Measurements from ENCODE around the gene ATG4C. TPM values are rescaled to one million over a fixed set of nuclear protein-coding genes. Genes with fewer than 3 reads are reported as not detected.
"Not testable (repeated sequence)": the region's sequence is repeated elsewhere in the genome, so short reads cannot be mapped to it uniquely, and the experiment has no call there.

Gene ATG4C
- total and polyA plus RNA-seq, 2 experiments from 2014 or later = 6.2 to 11.7 TPM

DNA sequence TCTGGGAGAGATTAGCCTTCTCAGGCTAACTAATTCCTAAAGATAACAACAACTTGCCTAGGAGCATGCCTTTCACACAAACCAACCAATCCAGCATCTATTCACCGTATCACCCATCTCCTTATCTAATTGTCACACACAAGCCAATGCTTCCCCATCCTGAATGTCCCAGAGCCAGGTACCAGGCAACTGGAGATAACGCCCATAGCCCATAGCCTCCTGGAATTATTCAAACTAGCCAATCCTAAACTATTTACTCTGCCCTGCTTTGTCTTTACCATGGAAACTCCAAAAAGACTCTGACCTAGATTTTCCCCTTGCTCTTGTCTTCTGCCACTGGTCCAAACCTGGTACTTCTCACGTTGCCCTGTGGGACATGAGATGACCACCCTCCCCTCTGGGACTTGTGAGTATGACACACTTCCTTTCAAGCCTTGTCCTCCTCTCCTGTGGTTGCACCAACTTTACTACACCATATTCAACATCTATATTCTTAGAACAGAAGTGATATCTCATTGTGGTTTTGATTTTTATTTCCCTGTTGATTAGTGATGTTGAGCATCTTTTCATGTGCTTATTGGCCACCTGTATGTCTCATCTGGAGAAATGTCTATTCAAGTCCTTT, 8.8 kb upstream of the ATG4C start:
- in situ Hi-C loops (cut with MboI) = no loop called here
- Histone ChIP-seq H3K27ac (no peak overlapping the region), H3K79me2 (ENCODE audit: insufficient read depth) (no peaks in the 10 kb centered on the region), H3K4me1 (ENCODE audit: insufficient read depth) (no peaks in the 10 kb centered on the region), H3K27me3 (replicated peaks; ENCODE audit: insufficient read depth) (0 out of 2 replicates have a peak, but pooled peaks cover 5% of the 10 kb centered on the region), H3K36me3 (ENCODE audit: low read depth) (no peaks in the 10 kb centered on the region), H3F3A (ENCODE audit: insufficient read depth) (no peaks in the 10 kb centered on the region), H3K9me2 (ENCODE audit: insufficient read depth) (no peaks in the 10 kb centered on the region), H3K4me2 (ENCODE audit: unreplicated experiment) (no peak overlapping the region), H2AFZ (no peak overlapping the region), H3K9me3 (ENCODE audit: low read depth) (no peaks in the 10 kb centered on the region), H4K20me1 (ENCODE audit: insufficient read depth) (no peaks in the 10 kb centered on the region), H3K4me3 (no peak overlapping the region), H3K9ac (no peak overlapping the region)
- TF ChIP-seq EZH2 (IDR thresholded peaks at IDR 0.05; ENCODE audit: insufficient read depth, poor library complexity, severe bottlenecking) (no peak), EZH2phosphoT487 (IDR thresholded peaks at IDR 0.05; ENCODE audit: insufficient read depth, low read depth) (no peak)
- no peak for DNase-seq
- 70 to 83% methylated on average over 3 of the region's 3 CpGs for WGBS, 2 experiments (ENCODE audit: low coverage in 1 of 2, low lambda C conversion rate in 2 of 2, missing lambda C conversion rate in 2 of 2)

GRCh38 chr1:62778208-62778607, 5.7 kb upstream of the ATG4C start:
- Histone ChIP-seq H3K4me3 (no peak overlapping the region), H3K9me2 (ENCODE audit: insufficient read depth) (no peaks in the 10 kb centered on the region), H3F3A (ENCODE audit: insufficient read depth) (0 out of 2 replicates have a peak, but pooled peaks cover 14% of the 10 kb centered on the region), H4K20me1 (ENCODE audit: insufficient read depth) (no peaks in the 10 kb centered on the region), H3K27me3 (replicated peaks; ENCODE audit: insufficient read depth) (0 out of 2 replicates have a peak, but pooled peaks cover 5% of the 10 kb centered on the region), H3K4me2 (ENCODE audit: unreplicated experiment) (no peak overlapping the region), H3K36me3 (ENCODE audit: low read depth) (no peaks in the 10 kb centered on the region), H2AFZ (no peak overlapping the region), H3K79me2 (ENCODE audit: insufficient read depth) (no peaks in the 10 kb centered on the region), H3K9me3 (ENCODE audit: low read depth) (no peaks in the 10 kb centered on the region), H3K9ac (no peak overlapping the region), H3K4me1 (ENCODE audit: insufficient read depth) (peaks cover 8% of the 10 kb centered on the region), H3K27ac (no peak overlapping the region)
- DNase-seq = no peak
- in situ Hi-C loops (cut with MboI) = no loop called here
- TF ChIP-seq EZH2phosphoT487 (IDR thresholded peaks at IDR 0.05; ENCODE audit: insufficient read depth, low read depth) (no peak), EZH2 (IDR thresholded peaks at IDR 0.05; ENCODE audit: insufficient read depth, poor library complexity, severe bottlenecking) (no peak)
- 81 to 82% methylated on average over 2 of the region's 2 CpGs for WGBS, 2 experiments (ENCODE audit: low coverage in 1 of 2, low lambda C conversion rate in 2 of 2, missing lambda C conversion rate in 2 of 2)

GRCh38 chr1:62781841-62782543, 1.9 kb upstream of the ATG4C start:
- Histone ChIP-seq H4K20me1 (ENCODE audit: insufficient read depth) (no peaks in the 10 kb centered on the region), H3K79me2 (ENCODE audit: insufficient read depth) (peaks cover 25% of the 10 kb centered on the region), H3K36me3 (ENCODE audit: low read depth) (no peaks in the 10 kb centered on the region), H3K27ac (peak overlapping the region; percentile 36), H3K27me3 (replicated peaks; ENCODE audit: insufficient read depth) (0 out of 2 replicates have a peak, but pooled peaks cover 5% of the 10 kb centered on the region), H3K9me2 (ENCODE audit: insufficient read depth) (no peaks in the 10 kb centered on the region), H3K9ac (no peak overlapping the region), H2AFZ (no peak overlapping the region), H3K4me3 (no peak overlapping the region), H3K4me2 (ENCODE audit: unreplicated experiment) (peak overlapping the region; percentile 44), H3K9me3 (ENCODE audit: low read depth) (no peaks in the 10 kb centered on the region), H3K4me1 (ENCODE audit: insufficient read depth) (peaks cover 17% of the 10 kb centered on the region), H3F3A (ENCODE audit: insufficient read depth) (0 out of 2 replicates have a peak, but pooled peaks cover 14% of the 10 kb centered on the region)
- 44% methylated on average over 3 of the region's 3 CpGs for WGBS, 2 experiments (ENCODE audit: low coverage in 1 of 2, low lambda C conversion rate in 2 of 2, missing lambda C conversion rate in 2 of 2)
- TF ChIP-seq EZH2 (IDR thresholded peaks at IDR 0.05; ENCODE audit: insufficient read depth, poor library complexity, severe bottlenecking) = no peak
- TF ChIP-seq EZH2phosphoT487 (IDR thresholded peaks at IDR 0.05; ENCODE audit: insufficient read depth, low read depth) = peak; percentile 70; the same call in 1 of the 2 replicates
- DNase-seq = peak; percentile 81
- in situ Hi-C loops (cut with MboI) = no loop called here

GRCh38 chr1:62782544-62783212, 1.3 kb upstream of the ATG4C start:
- in situ Hi-C loops (cut with MboI); H4K20me1 ChIP-seq (ENCODE audit: insufficient read depth); DNase-seq; H3K9me2 ChIP-seq (ENCODE audit: insufficient read depth); H3K36me3 ChIP-seq (ENCODE audit: low read depth); H3K27me3 ChIP-seq (replicated peaks; ENCODE audit: insufficient read depth); H3K9me3 ChIP-seq (ENCODE audit: low read depth); H3K9ac ChIP-seq: not testable (repeated sequence)
- Histone ChIP-seq H3K4me1 (ENCODE audit: insufficient read depth) (peaks cover 17% of the 10 kb centered on the region), H3K4me2 (ENCODE audit: unreplicated experiment) (peak overlapping the region; percentile 95), H3F3A (ENCODE audit: insufficient read depth) (0 out of 2 replicates have a peak, but pooled peaks cover 14% of the 10 kb centered on the region), H3K27ac (peak overlapping the region; percentile 36), H3K4me3 (peak overlapping the region; percentile 87; the same call in 1 of the 2 replicates), H3K79me2 (ENCODE audit: insufficient read depth) (peaks cover 31% of the 10 kb centered on the region), H2AFZ (peak overlapping the region; percentile 98)
- 77 to 80% methylated on average over 23 of the region's 23 CpGs for WGBS, 2 experiments (ENCODE audit: low coverage in 1 of 2, low lambda C conversion rate in 2 of 2, missing lambda C conversion rate in 2 of 2)
- TF ChIP-seq EZH2phosphoT487 (IDR thresholded peaks at IDR 0.05; ENCODE audit: insufficient read depth, low read depth) = 0 out of 2 replicates have a peak, but pooled peaks have one; percentile 2

Data from GM23248 (cell line).